Measurements from ENCODE around the gene HLA-DOB. TPM values are rescaled to one million over a fixed set of nuclear protein-coding genes. Genes with fewer than 3 reads are reported as not detected.

The HLA-DOB gene
- 1,000 to 10,000 TPM in 1 of 6 donors, 100 to 1,000 TPM in 5; 669 to 1,199 (median 837) TPM for polyA plus RNA-seq (ENCODE audit: low read depth in 6 of 6)

DNA sequence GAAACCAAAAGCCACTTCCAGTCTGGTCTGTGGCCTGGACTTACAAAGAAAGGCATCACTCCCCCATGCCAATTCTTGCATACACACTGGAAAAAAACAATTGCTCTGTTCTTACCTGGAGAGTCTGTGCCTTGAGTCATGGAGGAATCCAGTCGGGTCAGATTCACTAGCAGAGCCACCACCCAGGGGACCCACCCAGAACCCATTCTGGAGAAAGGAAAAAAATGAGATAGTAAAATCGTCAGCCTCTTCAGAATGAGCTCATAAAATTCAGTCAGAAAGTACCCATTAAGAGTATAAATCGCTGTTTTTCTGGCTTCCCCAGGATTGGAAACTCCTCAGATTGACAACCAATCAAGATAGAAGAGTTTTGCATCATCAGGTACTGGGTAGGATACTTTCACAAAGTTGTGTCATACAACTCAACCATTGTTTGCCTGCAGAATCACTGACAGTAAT is at the start of gene HLA-DOB:
Gene HLA-DOB, minus strand, starts transcription at position 257 of the 459 bp plus-strand sequence. Its CDS starts 51 bp downstream, at position 206.
- H3K4me1 Mint-ChIP-seq, result peaks cover 81 to 83% (median 83%) of the 10 kb centered on the region in 3 donors
- ATAC-seq (ENCODE audit: low read depth in 2 of 2), result peak; percentile 76
- H3K9me3 Mint-ChIP-seq, result peaks cover 0 to 6% (median 0%) of the 10 kb centered on the region in 7 donors
- peak; percentile 78 for DNase-seq
- peak within 1 kb of the TSS; percentile 97 to 100 (median 100) for H3K27ac Mint-ChIP-seq
- H3K27me3 Mint-ChIP-seq, result no peaks in the 10 kb centered on the region
- H3K36me3 Mint-ChIP-seq, result peaks cover 24 to 33% of the 10 kb centered on the region in 2 donors
- H3K4me3 Mint-ChIP-seq, result peak within 1 kb of the TSS; percentile 94 to 100 (median 100)

DNA sequence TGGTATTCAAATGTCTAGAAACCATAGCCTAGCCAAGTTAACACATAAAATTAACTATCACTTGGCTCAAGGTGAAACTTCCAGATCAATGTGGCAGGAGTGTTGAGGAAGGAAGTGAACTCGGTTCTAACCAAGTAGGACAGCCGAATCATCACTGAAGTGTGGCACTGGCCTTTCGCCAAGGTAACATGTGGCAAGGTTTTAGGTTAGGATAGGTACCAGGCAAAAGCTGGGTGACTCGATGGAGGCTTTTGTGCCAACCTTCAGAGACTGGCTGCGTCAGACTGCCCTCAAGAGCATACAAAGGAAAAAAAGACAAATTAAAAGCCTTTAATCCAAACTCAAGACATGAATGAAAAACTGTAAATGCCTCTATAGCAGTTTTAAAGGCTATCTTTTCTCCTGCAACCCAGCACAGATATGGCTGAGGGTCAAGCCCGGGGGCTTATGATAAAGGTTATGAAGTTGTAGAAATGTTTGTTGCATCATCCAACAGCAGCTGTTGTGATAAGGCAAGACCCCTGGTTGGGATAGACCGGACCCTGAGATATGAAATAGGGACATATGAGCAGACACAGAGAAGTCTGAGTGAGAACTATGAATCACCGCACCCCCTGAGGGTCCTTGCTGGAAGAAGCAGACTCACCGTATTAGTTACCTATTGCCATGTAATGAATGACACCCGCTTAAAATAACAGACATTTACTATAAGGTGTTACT is 49.1 kb upstream of the HLA-DOB start:
- Mint-ChIP-seq H3K9me3 (no peaks in the 10 kb centered on the region), H3K27ac (peak overlapping the region in 4 of 6 donors; percentile 24 to 85 (median 64)), H3K27me3 (no peaks in the 10 kb centered on the region), H3K36me3 (no peaks in the 10 kb centered on the region), H3K4me1 (peaks cover 29 to 41% (median 33%) of the 10 kb centered on the region in 3 donors), H3K4me3 (peak overlapping the region in 2 of 8 donors; percentile 21 to 49)
- DNase-seq, result no peak
- ATAC-seq (ENCODE audit: low read depth in 2 of 2), result no peak

DNA sequence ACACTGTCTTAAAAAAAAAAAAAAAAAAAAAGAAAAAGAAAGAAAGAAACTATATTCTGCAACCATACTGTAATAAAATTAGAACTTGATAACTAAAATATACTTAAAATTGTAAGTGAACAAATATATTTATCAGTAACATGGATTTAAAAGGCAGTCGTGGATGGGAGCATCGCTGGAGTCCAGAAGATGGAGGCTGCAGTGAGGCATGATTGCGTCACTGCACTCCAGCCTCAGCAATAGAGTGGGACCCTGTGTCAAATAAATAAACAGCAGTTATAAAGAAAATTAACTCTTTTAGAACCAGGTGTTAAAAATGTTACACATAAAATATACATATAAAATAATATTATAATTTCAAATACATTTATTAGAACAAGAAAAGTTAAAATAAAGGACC is 45.9 kb upstream of the HLA-DOB start:
- Mint-ChIP-seq H3K36me3 (peaks cover 10 to 12% of the 10 kb centered on the region in 2 donors), H3K27ac (peak overlapping the region in 3 of 6 donors; percentile 31 to 69 (median 56)), H3K27me3 (no peaks in the 10 kb centered on the region), H3K4me1 (peaks cover 37 to 56% (median 55%) of the 10 kb centered on the region in 3 donors), H3K9me3 (no peaks in the 10 kb centered on the region), H3K4me3 (no peak overlapping the region)
- no peak for ATAC-seq (ENCODE audit: low read depth in 2 of 2)
- DNase-seq, result no peak

- ATAC-seq (ENCODE audit: low read depth in 2 of 2), result no peak
- H3K4me3 Mint-ChIP-seq, result peak overlapping the region in 1 of 8 donors; percentile 2
- H3K36me3 Mint-ChIP-seq, result peaks cover 23% of the 10 kb centered on the region in 2 donors
Observed at GRCh38 chr6:32860674-32861073, 43.9 kb upstream of the HLA-DOB start.

GRCh38 chr6:32858194-32858593 is 41.4 kb upstream of the HLA-DOB start:
- DNase-seq (no peak), ATAC-seq (ENCODE audit: low read depth in 2 of 2) (no peak)
- Mint-ChIP-seq H3K27me3 (no peaks in the 10 kb centered on the region), H3K36me3 (peaks cover 23 to 25% of the 10 kb centered on the region in 2 donors), H3K4me3 (peak overlapping the region in 5 of 8 donors; percentile 3 to 85 (median 61)), H3K27ac (peak overlapping the region in 5 of 6 donors; percentile 9 to 91 (median 69)), H3K4me1 (peaks cover 35 to 58% (median 58%) of the 10 kb centered on the region in 3 donors), H3K9me3 (no peaks in the 10 kb centered on the region)

More at GRCh38 chr6:32860674-32861073, 43.9 kb upstream of the HLA-DOB start:
- Mint-ChIP-seq H3K27me3 (no peaks in the 10 kb centered on the region), H3K9me3 (no peaks in the 10 kb centered on the region), H3K4me1 (peaks cover 29 to 52% (median 51%) of the 10 kb centered on the region in 3 donors), H3K27ac (peak overlapping the region in 4 of 6 donors; percentile 10 to 44 (median 25))
- no peak for DNase-seq

DNA sequence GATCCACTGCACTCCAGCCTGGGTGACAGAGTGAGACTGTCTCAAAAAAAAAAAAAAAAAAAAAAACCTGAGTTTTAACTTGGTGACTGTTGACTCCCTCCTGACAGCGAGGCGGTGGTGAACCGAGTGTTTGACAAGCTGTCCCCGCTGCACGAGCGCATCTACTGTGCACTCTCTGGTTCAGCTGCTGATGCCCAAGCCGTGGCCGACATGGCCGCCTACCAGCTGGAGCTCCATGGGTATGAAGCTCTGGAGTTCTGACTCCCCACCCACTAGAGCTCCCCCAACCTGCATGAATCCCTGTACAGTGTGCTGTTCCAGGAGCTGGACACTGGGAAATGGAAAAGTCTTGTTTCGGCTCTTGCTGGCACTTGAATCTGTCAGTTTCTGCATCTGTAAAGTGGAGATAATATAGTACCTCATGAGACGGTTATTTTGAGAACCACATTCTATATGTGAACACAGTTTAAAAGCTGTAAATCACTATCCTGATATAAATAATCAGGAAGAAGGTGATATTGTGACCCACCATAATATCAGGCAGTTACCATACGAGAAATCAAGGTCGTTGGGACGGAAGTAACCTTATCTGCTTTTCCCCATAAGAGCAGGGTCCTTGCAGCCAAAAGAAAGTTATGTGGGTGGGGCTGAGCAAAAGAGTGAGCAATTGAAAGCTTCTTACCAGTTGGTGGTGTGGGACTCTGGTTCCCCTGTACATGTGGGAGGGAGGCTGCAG is 40.5 kb upstream of the HLA-DOB start:
- ATAC-seq (ENCODE audit: low read depth in 2 of 2) (no peak), DNase-seq (no peak)
- peaks cover 23 to 27% of the 10 kb centered on the region in 2 donors for H3K36me3 Mint-ChIP-seq
- H3K4me3 Mint-ChIP-seq, result peak overlapping the region in 3 of 8 donors; percentile 37 to 85 (median 80)
- no peaks in the 10 kb centered on the region for H3K27me3 Mint-ChIP-seq
- H3K27ac Mint-ChIP-seq, result peak overlapping the region in 3 of 6 donors; percentile 69 to 88 (median 69)
- no peaks in the 10 kb centered on the region for H3K9me3 Mint-ChIP-seq
- peaks cover 41 to 62% (median 62%) of the 10 kb centered on the region in 3 donors for H3K4me1 Mint-ChIP-seq

DNA sequence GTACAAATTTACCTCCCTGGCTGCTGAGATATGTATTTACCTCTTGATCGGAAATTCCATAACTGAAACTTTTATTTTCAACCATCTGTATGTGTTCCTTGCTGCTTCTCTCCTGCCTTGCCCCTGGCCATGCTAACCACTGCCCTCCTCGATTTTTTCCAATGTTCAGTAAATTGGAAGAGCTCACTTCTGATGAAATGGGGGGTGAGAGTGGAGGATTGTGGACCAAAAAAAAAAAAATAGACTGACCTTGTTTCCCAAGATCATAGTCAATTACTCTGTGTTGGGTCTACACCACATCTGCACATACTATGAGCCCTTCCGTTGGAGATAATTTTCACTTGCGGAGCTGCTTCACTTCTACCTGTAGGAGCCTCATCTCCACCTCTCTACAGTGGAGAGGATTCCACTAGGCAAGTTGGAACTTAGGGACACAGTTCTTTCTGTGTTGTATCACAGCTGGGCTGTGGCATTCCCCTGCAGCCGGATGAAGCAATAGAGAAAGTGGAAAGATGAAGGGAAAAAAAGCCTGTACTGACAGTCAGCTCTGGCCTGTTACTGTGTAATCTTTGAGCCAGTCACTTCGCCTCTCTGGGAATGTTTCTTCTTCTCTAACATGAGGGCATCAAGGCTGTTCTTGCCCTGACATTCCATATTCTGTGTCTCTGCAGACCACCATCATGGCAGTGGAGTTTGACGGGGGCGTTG is 38.8 kb upstream of the HLA-DOB start:
- no peaks in the 10 kb centered on the region for H3K27me3 Mint-ChIP-seq
- peaks cover 37 to 44% of the 10 kb centered on the region in 2 donors for H3K36me3 Mint-ChIP-seq
- no peaks in the 10 kb centered on the region for H3K9me3 Mint-ChIP-seq
- no peak for ATAC-seq (ENCODE audit: low read depth in 2 of 2)
- no peak for DNase-seq
- H3K27ac Mint-ChIP-seq, result peak overlapping the region; percentile 1 to 100 (median 94)
- peak overlapping the region; percentile 93 to 100 (median 100) for H3K4me3 Mint-ChIP-seq
- H3K4me1 Mint-ChIP-seq, result peaks cover 53 to 77% (median 72%) of the 10 kb centered on the region in 3 donors

GRCh38 chr6:32854376-32855178 is 37.8 kb upstream of the HLA-DOB start:
- DNase-seq, result peak; percentile 52
- Mint-ChIP-seq H3K36me3 (peaks cover 39 to 54% of the 10 kb centered on the region in 2 donors), H3K27ac (peak overlapping the region; percentile 97 to 100 (median 100)), H3K4me1 (peaks cover 60 to 80% (median 77%) of the 10 kb centered on the region in 3 donors), H3K9me3 (no peaks in the 10 kb centered on the region), H3K27me3 (no peaks in the 10 kb centered on the region), H3K4me3 (peak overlapping the region; percentile 93 to 100 (median 100))
- peak; percentile 25 to 30 for ATAC-seq (ENCODE audit: low read depth in 2 of 2)

GRCh38 chr6:32853541-32854375 is 37.0 kb upstream of the HLA-DOB start, which contains the start of the genes PSMB9 and TAP1:
TSS of gene PSMB9 (plus strand) at chr6:32854192. CDS start at chr6:32854230, 38 bp downstream.
TSS of gene TAP1 (minus strand) at chr6:32853704. CDS start at chr6:32853636, 68 bp downstream.
- peak; percentile 79 to 80 for ATAC-seq (ENCODE audit: low read depth in 2 of 2)
- H3K27ac Mint-ChIP-seq, result peak within 1 kb of the TSS; percentile 97 to 100 (median 100)
- H3K4me1 Mint-ChIP-seq, result peaks cover 66 to 80% (median 80%) of the 10 kb centered on the region in 3 donors
- H3K4me3 Mint-ChIP-seq, result peak within 1 kb of the TSS; percentile 93 to 100 (median 100)
- peak; percentile 93 for DNase-seq
- H3K36me3 Mint-ChIP-seq, result peaks cover 37 to 59% of the 10 kb centered on the region in 2 donors
- H3K27me3 Mint-ChIP-seq, result no peaks in the 10 kb centered on the region
- H3K9me3 Mint-ChIP-seq, result no peaks in the 10 kb centered on the region

DNA sequence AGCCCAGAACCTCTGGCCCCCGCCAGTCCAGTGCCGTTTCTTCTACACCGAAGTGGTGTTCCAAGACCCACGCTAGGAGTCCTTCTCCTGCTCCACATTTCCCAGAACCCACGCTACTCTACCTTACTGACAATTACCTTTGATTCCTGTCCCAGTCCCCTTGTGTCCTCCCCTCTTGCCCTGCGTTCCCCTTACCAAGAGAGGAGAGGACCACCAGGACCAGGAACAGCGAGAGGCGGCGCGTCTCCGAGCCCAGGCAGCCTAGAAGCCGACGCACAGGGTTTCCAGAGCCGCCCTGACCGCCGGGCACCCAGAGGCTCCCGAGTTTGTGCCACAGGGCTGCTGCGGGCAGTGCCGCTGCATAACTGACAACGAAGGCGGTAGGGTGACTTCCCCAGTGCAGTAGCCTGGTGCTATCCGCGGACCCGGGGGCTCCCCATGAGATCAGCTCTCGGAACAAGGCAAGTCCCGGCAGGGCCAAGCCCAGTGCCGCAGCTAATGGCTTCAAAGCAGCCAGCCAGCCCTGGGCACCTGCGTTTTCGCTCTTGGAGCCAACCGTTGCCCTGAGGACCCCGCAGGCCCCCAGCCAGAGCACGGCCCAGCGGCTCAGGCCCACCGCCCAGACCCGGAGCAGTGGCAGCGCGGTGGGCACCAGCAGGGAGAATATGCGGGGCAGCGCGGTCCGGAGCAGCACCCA is 36.2 kb upstream of the HLA-DOB start:
- H3K36me3 Mint-ChIP-seq, result peaks cover 38 to 60% of the 10 kb centered on the region in 2 donors
- ATAC-seq (ENCODE audit: low read depth in 2 of 2) (peak; percentile 44 to 55), DNase-seq (peak; percentile 57)
- H3K4me3 Mint-ChIP-seq, result peak overlapping the region; percentile 93 to 100 (median 100)
- H3K4me1 Mint-ChIP-seq, result peaks cover 68 to 80% (median 80%) of the 10 kb centered on the region in 3 donors
- no peaks in the 10 kb centered on the region for H3K27me3 Mint-ChIP-seq
- H3K9me3 Mint-ChIP-seq, result peaks cover 0 to 4% (median 0%) of the 10 kb centered on the region in 7 donors
- H3K27ac Mint-ChIP-seq, result peak overlapping the region; percentile 95 to 100 (median 98)
